GM23248 (cell line): ENCODE results near the gene DPYD.

Experiments
- EZH2 ChIP-seq: fragments of 200-600 bp; sonication (generic); IDR thresholded peaks from 2 replicates; pipeline ENCODE4 v1.6.1; 2018; ENCODE audit warnings: antibody characterized with exemption, mild to moderate bottlenecking; ENCODE audit not compliant: insufficient read depth, poor library complexity, severe bottlenecking
- EZH2phosphoT487 ChIP-seq: fragments of 200-600 bp; sonication (generic); IDR thresholded peaks from 2 replicates; pipeline ENCODE4 v1.6.1; 2018; ENCODE audit warnings: antibody characterized with exemption, moderate library complexity, mild to moderate bottlenecking, low read depth; ENCODE audit not compliant: insufficient read depth

GRCh38 chr1:97050506-97050905, 870.3 kb downstream of the DPYD start:
- TF ChIP-seq EZH2 (no peak), EZH2phosphoT487 (no peak)
